Kidney glomerular epithelial cell (primary cell): Measurements from ENCODE around the gene CEP19.

ENCODE experiments used
- DNase-seq: peaks from one replicate; lab custom pipeline; 2025; lab: John Stamatoyannopoulos, UW

The CEP19 gene

GRCh38 chr3:196666001-196666867 lies 45.8 kb downstream of the CEP19 start:
- no peak for DNase-seq

- DNase-seq, result no peak
Observed at GRCh38 chr3:196662711-196663571, 49.1 kb downstream of the CEP19 start.

- DNase-seq, result no peak
Observed at GRCh38 chr3:196662033-196662432, 50.0 kb downstream of the CEP19 start.

- no peak for DNase-seq
Observed at GRCh38 chr3:196661400-196661799, 50.6 kb downstream of the CEP19 start.

- no peak for DNase-seq
Observed at GRCh38 chr3:196660381-196661166, 51.5 kb downstream of the CEP19 start.

GRCh38 chr3:196659901-196660351 lies 52.1 kb downstream of the CEP19 start:
- no peak for DNase-seq
